IPS-NIHi7 (cell line): Measurements from ENCODE around the gene GATB.
"Not testable (repeated sequence)": the region's sequence is repeated elsewhere in the genome, so short reads cannot be mapped to it uniquely, and the experiment has no call there.

Experiments
- DNase-seq: peaks from one replicate; pipeline ENCODE4 v3.0.0; 2012; ENCODE audit warnings: mixed read lengths; ENCODE audit errors: extremely low spot score

GATB gene

DNA sequence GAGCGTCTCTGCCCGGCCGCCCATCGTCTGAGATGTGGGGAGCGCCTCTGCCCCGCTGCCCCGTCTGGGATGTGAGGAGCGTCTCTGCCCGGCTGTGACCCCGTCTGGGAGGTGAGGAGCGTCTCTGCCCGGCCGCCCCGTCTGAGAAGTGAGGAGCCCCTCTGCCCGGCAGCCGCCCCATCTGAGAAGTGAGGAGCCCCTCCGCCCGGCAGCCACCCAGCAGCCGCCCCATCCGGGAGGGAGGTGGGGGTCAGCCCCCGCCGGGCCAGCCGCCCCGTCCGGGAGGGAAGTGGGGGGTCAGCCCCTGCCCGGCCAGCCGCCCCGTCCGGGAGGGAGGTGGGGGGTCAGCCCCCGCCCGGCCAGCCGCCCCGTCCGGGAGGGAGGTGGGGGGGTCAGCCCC, 29.1 kb downstream of the GATB start:
- DNase-seq = not testable (repeated sequence)

DNA sequence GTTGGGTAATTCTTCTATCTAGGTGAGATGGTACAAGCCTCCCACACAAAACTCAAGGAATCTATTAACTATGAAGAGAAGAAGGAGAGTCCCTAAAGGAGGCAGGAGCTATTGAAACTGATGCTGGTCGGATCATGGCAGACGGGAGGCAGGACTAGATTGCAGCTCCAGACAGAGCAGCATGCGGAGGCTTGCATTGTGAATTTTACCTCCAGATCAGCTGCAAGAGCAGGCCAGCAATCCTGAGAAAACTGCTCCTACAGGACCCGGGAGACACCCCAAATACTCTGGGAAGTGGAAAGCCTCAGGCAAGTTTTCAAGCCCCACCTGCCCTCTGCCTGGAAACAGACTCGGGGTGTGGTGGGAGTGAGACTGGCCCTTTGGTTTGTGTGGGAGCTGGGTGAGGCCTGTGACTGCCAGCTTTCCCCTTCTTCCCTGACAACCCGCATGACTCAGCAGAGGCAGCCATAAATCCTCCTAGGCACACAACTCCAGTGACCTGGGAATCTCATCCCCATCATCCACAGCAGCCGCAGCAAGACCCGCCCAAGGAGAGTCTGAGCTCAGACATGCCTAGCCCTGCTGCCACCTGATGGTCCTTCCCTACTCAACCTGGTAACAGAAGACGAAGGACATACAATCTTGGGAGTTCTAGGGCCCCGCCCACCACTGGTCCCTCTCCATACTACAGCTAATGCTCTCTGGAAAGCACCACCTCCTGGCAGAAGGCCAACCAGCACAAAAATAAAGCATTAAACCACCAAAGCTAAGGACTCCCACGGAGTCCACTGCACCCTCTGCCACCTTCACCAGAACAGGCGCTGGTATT, 30.9 kb downstream of the GATB start:
- no peak for DNase-seq

DNA sequence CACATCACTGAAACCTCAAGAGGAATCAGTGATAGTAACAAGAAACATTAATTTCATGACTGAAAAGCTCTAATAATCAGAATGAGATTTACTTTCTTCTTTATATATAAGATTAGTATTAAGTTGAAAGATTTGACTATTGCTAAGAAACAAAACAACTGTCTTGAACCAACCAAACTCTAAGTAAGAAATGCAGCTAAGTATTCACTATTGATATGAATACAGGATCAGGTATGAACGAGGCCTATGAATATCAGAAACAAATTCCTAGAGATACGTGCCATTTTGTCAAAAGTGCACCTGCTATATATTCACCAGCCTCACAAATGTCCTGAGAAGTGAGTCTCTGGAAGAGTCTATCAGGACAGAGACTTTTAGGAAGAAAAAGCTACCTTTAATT, 32.1 kb downstream of the GATB start:
- DNase-seq = no peak

DNA sequence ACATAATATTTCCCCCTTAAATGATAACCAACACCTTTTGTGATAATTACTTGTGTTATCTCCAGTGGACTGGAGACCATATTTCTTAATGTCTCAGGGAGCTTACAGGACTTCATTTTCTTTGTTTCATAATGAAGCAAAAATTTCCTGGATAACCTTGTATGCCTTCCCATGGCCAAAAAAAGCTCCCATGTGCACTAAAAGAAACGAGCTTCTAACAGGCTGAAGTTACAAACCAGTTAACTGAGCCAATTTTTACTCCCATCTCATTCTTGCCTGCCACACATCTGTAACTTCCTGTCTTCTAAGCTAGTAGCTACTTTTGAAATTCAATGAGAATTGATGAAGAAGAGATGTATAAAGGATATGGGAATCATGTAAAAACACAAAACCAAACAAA, 32.8 kb downstream of the GATB start:
- no peak for DNase-seq

DNA sequence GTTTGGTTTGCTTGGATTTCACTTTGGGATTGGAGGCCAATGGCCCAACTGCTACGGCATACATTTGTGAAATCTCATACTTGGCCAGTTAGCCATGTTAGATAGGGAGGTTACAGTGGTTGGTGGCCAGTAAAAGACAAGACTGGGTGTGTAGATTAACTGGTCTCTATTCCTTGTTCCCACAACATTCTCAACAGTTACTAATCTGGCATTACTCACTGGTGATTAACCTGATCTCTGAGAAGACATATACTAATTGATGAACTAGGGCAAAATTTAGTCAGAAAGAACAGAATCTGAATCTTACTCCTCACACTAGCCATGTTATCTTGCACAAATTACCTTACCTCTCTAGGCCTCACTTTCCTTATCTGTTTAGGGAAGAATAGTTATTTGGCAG, 33.4 kb downstream of the GATB start:
- DNase-seq = no peak

DNA sequence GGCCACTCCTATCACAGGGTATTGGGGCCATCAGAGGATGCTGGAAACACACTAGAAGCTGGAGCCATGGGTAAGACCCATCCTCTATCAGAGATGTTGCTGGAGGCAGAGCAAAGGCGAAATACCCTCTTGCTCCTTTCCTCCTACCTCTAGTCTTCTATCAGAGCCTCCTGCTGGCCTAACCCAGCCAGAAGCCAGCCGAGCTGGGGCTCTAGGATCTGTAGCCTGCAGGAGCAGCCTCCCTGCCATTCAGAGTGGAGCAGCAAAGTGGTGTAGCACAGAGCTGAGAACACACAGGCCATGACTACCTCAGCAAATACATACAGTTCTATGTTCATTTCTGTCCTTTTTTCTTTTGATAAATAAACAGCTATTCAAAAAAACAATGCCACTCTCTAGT, 35.7 kb downstream of the GATB start:
- peak; percentile 38 for DNase-seq

DNA sequence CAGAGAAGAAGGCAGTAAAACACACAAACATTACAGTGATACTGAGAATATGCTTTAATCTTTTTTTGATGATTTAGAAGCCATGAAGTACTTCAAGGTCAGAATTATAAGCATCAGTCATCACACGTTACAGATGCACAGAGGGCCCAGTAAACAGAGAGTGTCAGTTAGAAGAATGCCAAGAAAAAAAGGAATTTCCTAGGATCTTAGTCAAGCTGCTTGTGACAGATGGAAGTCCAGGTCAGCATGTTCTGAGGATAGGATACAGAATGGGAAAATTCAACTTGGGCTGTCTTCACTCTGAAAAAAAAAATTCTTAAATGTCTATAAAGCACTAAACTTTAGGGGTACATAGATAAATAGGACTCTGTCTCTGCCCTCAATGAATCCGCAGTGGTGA, 38.9 kb downstream of the GATB start:
- no peak for DNase-seq

DNA sequence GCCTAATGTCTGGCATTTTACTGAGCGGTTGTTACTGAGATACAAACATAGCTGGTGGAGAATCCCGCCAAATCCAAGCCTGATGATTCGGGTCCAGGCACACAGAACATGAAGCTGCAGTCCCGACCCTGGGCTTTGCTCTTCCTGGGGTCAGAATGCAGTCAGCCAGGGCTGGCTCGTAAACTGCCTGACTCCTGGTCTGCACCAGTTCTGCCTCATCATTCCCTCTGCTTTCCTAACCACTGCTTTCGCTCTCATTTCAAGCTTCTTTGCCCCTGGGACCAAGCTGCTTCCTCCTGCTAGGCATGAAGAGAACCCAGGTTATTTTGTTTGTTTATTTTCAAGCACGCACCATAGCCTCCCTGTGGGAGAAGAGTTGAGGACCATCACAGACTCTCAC, 39.3 kb downstream of the GATB start:
- no peak for DNase-seq

DNA sequence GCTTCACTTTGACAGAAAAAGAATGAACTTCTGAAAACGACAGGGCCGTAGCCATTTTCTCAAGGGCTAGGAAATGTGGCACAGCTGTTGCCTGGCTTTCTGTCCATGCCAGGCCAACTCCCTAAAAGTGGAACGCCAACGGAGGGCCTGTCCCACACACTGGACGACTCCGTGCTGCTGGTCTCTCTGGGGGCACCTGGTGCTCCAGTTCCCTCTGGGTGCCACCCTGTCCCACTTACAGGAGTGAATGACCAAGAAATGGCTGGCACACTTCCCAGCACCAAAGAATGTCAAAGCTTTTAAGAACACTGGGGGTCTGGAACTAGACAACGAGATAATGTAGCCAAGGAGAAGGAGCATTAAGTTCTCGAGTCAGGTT, 40.9 kb downstream of the GATB start:
- DNase-seq = no peak

DNA sequence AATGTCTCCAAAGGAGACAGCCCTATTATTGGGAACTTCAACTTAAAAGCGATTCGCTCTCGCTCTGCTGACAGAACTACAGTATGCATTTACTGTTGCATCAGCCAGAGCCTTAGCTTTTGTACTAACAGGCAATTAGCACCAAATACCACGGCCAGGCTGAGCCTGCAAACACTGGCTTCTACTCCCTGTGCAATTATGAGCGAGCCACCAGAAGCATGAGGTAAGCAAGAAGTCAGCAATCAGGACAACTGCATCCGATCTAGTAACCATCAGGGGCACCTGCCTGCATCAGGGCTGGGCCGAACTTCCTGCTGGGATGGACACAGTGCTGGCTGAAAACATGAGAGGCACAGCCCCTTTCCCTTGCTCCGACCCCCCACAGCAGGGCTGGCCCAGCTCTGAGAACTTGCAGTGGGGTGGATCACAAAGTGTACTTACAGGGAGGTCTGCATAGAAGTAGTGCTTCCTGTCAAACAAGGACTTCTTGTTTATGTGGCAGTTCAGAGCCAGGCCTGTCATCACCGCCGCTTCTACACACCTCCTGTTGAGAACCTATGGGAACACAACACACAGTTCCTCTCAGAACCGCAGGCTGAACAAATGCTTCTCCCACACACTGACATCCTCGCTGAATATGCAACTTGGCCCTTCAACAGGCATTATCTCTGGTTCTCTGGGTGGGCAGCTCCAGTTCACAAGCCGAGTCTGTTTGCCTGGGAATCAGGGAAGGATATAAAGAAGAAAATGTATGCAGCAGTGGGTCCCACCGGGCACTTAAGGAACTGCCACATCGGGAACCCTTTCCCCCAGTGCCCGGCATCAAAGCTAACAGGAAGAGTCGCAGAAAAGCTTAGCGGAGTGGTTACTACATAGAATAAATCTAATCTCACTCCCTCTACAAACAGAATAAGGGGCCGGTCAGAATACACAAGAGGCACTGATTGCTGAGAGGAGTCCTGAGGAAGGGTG, 41.5 kb downstream of the GATB start:
- no peak for DNase-seq

DNA sequence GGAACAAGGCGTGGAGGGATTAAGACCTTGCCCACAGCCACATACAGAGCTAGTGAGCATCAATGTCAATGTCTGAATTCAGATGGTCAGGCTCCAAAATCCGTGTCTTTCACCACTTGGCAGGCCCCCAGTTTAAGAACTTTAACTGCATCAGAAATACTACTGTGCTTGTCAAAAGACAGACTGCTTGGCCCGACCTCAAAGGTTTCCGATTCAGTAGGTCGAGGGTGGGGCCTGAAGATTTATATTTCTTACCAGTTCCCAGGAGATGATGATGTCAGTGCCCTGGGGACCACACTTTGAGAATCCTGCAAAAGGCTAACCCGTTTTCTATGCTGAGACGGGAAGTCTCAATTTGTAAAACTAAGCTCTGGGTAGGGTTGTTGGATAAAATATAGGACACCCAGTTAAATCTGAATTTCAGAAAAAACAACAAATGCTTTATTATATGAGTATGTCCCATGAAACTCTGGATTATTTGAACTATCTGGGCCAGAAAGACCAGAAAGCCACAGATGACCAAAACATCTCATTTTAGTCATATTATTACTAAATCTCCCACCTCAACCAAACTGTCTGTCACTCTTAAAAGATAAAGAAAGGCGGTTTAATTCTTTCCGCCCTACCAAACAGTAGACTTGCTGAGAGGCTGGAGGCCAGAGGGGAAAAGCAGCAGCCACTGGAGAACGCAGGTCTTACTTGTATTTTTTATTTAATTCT, 42.7 kb downstream of the GATB start:
- DNase-seq = no peak

DNA sequence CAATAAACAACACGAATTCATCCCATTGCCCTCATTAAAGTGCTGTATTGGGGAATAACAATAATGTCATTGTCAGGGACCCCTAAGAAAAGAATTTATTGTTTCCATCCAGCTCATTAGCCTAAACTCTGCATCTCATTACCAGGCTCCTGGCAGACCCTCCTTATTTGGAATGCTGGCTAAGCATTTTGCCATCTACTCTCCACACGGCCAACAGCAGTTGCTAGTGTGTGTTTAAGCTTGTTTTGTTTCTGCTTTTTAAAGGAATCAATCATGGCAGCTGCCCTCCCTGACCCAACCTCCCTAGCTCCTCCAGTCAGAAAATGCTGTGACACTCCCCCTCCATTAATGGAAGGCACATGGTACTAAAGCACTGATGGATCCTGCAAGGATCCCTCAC, 43.5 kb downstream of the GATB start:
- no peak for DNase-seq

DNA sequence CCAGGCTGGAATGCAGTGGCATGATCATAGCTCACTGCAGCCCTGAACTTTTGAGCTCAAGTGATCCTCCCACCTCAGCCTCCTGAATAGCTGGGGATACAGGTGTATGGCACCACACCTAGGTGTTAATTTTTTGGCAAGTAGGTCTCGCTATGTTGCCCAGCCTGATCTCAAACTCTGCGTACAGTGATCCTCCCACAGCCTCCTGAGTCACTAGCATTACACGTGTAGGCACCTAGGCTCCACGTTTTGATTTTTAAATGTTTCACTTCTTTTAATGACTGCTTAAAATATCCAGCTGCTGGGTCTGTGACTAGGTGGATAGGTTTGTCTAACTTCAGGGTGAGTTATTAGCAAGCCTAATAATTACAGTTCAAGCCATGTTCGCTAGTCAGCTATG, 44.5 kb downstream of the GATB start:
- DNase-seq = no peak

DNA sequence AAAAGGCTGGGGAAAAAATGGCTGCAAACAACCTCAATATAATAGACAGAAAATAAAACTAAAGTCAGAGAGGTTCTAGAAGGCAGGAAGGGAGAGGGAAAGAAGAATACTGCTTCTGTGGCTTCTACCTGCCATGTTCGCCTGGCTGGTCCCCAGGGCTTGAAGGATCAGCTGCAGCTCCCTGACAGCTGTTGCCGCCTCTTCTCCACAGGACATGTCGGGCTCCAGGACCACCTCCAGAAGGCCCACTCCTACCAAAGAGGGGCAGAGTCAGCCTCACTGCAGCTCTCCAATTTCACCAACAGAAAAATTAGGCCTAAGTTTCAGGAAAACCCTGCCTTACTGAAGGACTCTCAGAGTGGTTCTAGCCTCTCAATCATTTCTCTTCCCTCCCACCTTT, 44.9 kb downstream of the GATB start:
- no peak for DNase-seq

DNA sequence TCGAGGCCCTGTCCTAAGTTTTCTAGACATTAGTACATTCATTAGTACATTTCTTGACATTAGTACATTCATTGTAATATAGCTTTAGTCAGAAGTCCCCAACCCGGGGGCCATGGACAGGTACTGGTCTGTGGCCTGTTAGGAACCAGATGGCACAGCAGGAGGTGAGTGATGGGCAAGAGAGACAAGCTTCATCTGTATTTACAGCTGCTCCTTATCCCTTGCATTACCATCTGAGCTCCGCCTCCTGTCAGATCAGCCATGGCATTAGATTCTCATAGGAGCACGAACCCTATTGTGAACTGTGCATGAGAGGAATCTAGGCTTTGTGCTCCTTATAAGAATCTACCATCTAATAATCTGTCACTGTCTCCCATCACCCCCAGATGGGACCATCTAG, 48.0 kb downstream of the GATB start:
- DNase-seq = no peak

DNA sequence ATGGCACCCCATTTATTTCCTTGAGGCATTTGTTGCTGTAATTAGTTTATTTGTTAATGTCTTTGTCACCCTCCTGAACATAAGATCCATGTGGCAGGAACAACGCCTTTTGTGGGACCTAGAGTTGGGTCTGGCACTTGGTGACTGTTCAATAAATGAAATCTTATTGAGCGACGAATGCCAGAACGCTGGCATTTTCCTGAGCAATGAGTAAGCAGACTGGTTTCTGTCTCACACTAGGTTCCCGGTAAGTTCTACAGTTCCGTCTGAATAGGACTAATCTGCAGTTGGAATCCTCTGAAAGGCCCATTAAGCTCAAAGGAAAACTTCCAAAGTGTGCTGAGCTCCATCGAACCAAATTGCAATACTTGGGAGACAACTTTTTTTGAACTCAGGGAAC, 49.2 kb downstream of the GATB start:
- no peak for DNase-seq

DNA sequence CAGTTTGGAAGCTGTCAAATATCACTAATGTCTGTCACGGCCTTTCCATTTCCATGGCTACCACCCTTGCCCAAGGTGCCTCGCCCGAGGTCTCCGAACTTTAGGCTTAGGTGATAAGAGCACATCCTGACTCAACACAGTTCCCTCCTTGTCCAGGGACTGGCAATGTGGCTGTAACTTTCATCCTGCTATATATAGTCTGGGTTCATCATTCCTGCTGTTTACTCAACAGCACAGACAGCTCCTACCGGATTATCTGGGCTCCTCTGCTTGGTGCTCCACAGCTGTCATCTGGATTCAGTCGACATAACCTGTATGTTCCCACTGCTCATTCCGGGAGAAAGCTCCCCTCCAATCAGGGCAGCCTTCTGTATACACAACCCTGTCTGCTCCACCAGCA, 51.2 kb downstream of the GATB start:
- no peak for DNase-seq

DNA sequence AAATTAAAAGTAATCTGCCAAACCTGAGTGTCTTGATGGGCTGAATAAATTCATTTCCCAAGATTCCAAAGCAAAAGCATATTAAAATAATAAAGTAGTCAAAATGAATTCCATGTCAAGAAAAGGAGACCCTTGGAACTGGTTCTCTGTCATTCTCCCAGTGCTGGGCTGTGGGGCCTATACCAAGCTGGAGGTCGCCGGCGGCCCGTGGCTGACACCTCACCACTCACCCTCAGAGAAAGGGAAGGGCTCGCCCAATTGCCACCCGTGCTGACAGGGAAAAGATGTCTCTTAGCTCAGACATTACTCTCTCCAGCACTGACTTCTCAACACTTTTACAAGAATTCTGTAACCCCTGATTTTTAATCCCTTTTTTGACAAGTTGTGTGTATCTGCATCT, 51.7 kb downstream of the GATB start:
- DNase-seq = no peak

DNA sequence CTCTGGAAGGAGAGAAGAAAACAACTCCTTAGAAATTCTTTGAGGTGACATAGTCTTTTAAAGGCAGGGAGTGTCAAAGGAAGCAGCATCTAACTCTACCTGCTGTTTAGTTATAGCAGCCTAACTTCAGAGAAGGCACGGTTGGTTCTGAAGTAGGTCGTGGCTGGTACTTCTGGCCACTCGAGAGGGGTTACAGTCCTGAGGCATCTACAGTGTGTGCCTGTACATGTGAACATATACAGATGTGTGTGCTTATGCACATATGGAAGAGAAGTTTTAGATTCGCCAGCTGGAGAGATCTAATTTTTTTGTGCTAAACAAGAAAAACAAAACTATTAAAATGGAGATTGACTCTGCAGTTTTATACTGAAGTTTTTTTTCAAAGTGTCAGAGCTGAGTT, 52.7 kb downstream of the GATB start:
- DNase-seq = no peak

DNA sequence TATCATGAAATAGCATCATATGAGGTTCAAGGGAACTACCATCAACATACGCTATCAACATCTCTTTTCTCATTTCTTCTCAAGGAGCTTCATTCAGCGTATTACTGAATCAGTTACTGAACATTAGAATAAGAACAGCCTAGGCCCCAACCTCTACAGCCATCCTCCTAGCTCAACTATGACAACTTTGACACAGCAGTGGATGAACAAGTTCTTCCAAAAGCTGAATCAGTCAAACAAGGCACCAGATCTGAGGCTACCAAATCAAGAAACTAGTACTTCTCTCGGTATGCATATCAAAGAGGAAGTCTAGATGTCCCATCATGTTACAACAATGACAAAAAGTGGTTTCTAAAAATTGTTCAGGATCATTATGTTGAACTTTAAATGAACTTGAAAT, 57.4 kb downstream of the GATB start:
- DNase-seq = no peak

DNA sequence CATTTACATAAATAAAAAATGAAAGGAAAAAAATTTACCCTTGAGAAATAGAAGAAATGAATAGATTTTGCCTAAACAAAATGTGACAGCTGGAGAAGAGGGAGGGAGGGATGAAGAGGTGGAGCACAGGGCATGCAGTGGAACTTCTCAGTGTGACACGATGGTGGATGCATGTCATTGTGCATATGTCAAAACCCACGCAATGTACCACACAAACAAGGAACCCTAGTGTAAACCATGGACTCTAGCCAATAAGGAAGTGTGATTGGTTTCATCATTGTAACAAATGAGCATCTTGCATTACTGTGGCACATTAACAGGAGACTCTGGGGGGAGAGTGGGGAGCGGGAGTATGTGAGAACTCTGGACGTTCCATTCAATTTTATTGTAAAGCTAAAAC, 58.6 kb downstream of the GATB start:
- DNase-seq = no peak

DNA sequence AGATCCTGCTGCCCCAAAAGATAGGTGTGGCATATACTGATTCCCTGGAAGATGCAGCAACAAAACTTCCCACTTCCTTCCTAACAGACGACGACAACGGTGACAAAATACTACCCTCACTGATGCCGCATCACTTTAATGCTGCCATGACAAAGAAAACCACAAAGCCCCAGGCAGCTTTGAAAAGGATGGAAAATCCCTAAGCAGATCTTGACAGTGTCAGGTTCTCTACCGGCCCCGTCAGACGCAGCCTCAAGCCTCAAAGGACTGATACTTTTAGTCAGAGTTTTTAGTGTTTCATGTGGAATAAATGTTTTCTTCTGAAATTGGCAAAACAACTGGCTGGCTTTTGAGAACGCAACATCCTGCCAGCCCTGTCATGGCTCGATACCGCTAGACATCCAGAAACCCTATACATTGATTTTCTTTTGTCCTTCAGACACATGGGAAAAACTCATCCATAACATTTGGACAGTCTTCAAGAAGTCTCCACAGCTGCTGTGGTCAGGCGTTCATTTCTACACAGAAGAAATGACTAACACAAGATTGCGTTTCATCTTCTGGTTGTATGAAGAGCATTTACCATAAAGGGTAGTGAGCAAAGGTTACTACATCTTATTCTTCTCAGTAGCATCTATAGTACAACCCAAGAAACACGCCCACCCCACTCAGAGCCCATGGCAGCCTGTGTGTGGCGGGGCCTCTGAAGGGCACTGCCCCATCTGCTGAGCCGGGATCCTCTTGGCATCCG, 60.1 kb downstream of the GATB start:
- no peak for DNase-seq
